ENCODE data around the gene B4GALNT2. TPM values are rescaled to one million over a fixed set of nuclear protein-coding genes. Genes with fewer than 3 reads are reported as not detected.

The B4GALNT2 gene
- total and polyA plus RNA-seq, 2 donors (not counting 1 experiment from before 2014, with no cell fraction given): under 0.01 to 0.01 TPM

DNA sequence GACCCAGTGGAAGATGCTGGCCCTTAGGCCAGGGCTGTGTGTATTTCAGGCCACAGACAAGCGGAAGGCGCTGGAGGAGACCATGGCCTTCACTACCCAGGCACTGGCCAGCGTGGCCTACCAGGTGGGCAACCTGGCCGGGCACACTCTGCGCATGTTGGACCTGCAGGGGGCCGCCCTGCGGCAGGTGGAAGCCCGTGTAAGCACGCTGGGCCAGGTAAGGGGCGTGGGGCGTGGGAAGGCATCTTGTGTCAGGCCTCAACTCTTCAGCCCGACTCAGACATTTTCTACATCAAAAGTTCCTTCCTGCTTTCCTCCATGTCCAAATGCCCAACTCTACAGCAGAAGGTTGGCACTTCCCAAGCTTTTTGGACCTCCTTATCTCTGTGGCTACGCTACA lies 83.9 kb downstream of the B4GALNT2 start:
- no peak for DNase-seq (ENCODE audit: low read depth in 2 of 2)
- Histone ChIP-seq H3K36me3 (ENCODE audit: control insufficient read depth, insufficient read depth, low read length) (no peaks in the 10 kb centered on the region), H3K27ac (ENCODE audit: insufficient read depth, low read length) (no peak overlapping the region), H3K4me1 (ENCODE audit: control insufficient read depth, extremely low read depth, insufficient read depth, low read length) (no peaks in the 10 kb centered on the region), H3K9me3 (ENCODE audit: control insufficient read depth, insufficient read depth, low read depth, low read length) (no peaks in the 10 kb centered on the region), H3K27me3 (ENCODE audit: control insufficient read depth, insufficient read depth, low read length) (peaks cover 3% of the 10 kb centered on the region), H3K4me3 (replicated peaks in 1 of 4; ENCODE audit: control extremely low read depth in 1 of 4, insufficient read depth in 1 of 4, low read depth in 3 of 4, low read length in 4 of 4) (no peak overlapping the region), H3K79me2 (ENCODE audit: control insufficient read depth, insufficient read depth, low read length) (no peaks in the 10 kb centered on the region), H3K4me2 (ENCODE audit: extremely low read depth, insufficient read depth, low read length) (no peak overlapping the region), H4K20me1 (ENCODE audit: control insufficient read depth, extremely low read depth, insufficient read depth, low read length) (no peaks in the 10 kb centered on the region), H3K9ac (ENCODE audit: insufficient read depth, low read length) (no peak overlapping the region), H2AFZ (ENCODE audit: low read length) (no peak overlapping the region)
- TF ChIP-seq, protein P1, sequence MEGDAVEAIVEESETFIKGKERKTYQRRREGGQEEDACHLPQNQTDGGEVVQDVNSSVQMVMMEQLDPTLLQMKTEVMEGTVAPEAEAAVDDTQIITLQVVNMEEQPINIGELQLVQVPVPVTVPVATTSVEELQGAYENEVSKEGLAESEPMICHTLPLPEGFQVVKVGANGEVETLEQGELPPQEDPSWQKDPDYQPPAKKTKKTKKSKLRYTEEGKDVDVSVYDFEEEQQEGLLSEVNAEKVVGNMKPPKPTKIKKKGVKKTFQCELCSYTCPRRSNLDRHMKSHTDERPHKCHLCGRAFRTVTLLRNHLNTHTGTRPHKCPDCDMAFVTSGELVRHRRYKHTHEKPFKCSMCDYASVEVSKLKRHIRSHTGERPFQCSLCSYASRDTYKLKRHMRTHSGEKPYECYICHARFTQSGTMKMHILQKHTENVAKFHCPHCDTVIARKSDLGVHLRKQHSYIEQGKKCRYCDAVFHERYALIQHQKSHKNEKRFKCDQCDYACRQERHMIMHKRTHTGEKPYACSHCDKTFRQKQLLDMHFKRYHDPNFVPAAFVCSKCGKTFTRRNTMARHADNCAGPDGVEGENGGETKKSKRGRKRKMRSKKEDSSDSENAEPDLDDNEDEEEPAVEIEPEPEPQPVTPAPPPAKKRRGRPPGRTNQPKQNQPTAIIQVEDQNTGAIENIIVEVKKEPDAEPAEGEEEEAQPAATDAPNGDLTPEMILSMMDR (conservative IDR thresholded peaks at IDR 0.05 in 1 of 2, IDR thresholded peaks at IDR 0.05 in 1 of 2; ENCODE audit: low read depth in 1 of 2, low read length in 2 of 2): no peak
- no peak for TF ChIP-seq EZH2 (IDR thresholded peaks at IDR 0.05; ENCODE audit: low read length, missing control alignments)

DNA sequence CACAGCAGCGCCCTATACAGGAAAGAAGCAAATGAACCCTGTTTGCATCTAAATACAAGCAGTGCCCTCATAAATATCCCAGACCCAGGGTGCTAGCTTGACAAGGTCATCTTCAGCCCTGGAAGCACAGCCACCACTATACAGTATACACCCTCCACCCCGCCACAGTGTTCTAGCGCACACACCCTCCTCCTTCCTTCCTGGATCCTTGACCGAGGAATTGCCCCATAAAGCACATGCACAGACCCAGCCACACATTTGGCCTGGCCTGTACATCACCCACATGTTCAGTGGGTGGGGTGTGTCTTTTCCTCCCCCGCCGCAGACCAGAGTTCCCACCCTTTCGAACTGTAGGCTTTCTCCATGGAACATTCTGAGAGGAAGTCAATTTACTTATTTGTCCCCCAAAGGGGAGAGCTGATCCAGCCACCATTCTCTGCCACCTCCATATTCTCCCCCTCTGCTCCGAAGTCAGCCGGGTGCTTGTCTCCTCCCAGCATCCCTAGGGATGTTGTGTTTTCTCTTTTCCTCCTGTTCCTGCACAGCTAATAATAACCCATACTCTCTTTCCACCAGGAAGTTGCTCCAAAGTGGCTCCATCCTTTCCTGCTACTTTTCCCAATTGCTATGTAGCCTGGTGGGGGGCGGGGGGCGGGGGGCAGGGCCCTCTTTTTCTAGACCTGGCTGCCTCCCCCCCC lies 84.5 kb downstream of the B4GALNT2 start:
- peaks cover 3% of the 10 kb centered on the region for H3K27me3 ChIP-seq (ENCODE audit: control insufficient read depth, insufficient read depth, low read length)
- H4K20me1 ChIP-seq (ENCODE audit: control insufficient read depth, extremely low read depth, insufficient read depth, low read length): no peaks in the 10 kb centered on the region
- H3K4me2 ChIP-seq (ENCODE audit: extremely low read depth, insufficient read depth, low read length): no peak overlapping the region
- no peaks in the 10 kb centered on the region for H3K79me2 ChIP-seq (ENCODE audit: control insufficient read depth, insufficient read depth, low read length)
- no peaks in the 10 kb centered on the region for H3K9me3 ChIP-seq (ENCODE audit: control insufficient read depth, insufficient read depth, low read depth, low read length)
- no peak overlapping the region for H3K27ac ChIP-seq (ENCODE audit: insufficient read depth, low read length)
- no peak overlapping the region for H3K9ac ChIP-seq (ENCODE audit: insufficient read depth, low read length)
- H2AFZ ChIP-seq (ENCODE audit: low read length): no peak overlapping the region
- DNase-seq (ENCODE audit: low read depth in 2 of 2): no peak
- H3K4me1 ChIP-seq (ENCODE audit: control insufficient read depth, extremely low read depth, insufficient read depth, low read length): no peaks in the 10 kb centered on the region
- no peaks in the 10 kb centered on the region for H3K36me3 ChIP-seq (ENCODE audit: control insufficient read depth, insufficient read depth, low read length)
- H3K4me3 ChIP-seq (replicated peaks in 1 of 4; ENCODE audit: control extremely low read depth in 1 of 4, insufficient read depth in 1 of 4, low read depth in 3 of 4, low read length in 4 of 4): no peak overlapping the region
- TF ChIP-seq, protein P1 (conservative IDR thresholded peaks at IDR 0.05 in 1 of 2, IDR thresholded peaks at IDR 0.05 in 1 of 2; ENCODE audit: low read depth in 1 of 2, low read length in 2 of 2): no peak
- no peak for TF ChIP-seq EZH2 (IDR thresholded peaks at IDR 0.05; ENCODE audit: low read length, missing control alignments)

DNA sequence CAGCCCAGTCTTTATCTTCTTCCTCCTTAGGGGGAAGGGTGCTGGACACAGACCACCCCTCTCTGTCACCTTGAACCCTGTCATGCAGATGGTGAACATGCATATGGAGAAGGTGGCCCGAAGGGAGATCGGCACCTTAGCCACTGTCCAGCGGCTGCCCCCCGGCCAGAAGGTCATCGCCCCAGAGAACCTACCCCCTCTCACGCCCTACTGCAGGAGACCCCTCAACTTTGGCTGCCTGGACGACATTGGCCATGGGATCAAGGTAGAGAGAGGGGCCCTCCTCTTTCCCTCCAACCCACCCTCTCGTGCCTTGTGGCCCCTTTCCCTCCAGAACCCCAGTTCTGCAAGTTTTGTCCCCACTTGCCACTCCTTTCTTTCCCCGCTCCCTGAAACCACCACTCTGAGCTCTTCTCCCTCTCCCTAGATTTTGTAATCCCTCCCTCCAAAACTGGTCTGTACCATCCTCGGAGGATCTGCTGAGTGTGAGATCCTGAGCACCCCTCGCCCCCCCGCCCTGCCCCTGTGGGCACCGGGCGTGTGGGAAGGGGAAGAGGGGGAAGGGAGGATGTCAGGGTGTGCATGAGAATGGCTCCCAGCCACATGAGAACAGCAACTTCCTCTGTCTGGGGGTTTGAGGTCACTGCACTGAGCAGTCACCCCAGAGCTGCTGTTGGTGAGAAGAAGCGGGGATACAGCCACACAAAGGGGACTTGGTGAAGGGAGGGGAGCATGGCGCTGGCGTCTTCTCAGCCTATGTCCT lies 85.3 kb downstream of the B4GALNT2 start:
- Histone ChIP-seq H3K27ac (ENCODE audit: insufficient read depth, low read length) (no peak overlapping the region), H3K79me2 (ENCODE audit: control insufficient read depth, insufficient read depth, low read length) (no peaks in the 10 kb centered on the region)

More for the DNA sequence above, 85.3 kb downstream of the B4GALNT2 start:
- no peaks in the 10 kb centered on the region for H4K20me1 ChIP-seq (ENCODE audit: control insufficient read depth, extremely low read depth, insufficient read depth, low read length)
- H3K4me1 ChIP-seq (ENCODE audit: control insufficient read depth, extremely low read depth, insufficient read depth, low read length): no peaks in the 10 kb centered on the region
- no peak overlapping the region for H3K4me2 ChIP-seq (ENCODE audit: extremely low read depth, insufficient read depth, low read length)
- no peak overlapping the region for H2AFZ ChIP-seq (ENCODE audit: low read length)
- no peak overlapping the region for H3K4me3 ChIP-seq (replicated peaks in 1 of 4; ENCODE audit: control extremely low read depth in 1 of 4, insufficient read depth in 1 of 4, low read depth in 3 of 4, low read length in 4 of 4)
- no peak for DNase-seq (ENCODE audit: low read depth in 2 of 2)
- TF ChIP-seq, protein P1 (conservative IDR thresholded peaks at IDR 0.05 in 1 of 2, IDR thresholded peaks at IDR 0.05 in 1 of 2; ENCODE audit: low read depth in 1 of 2, low read length in 2 of 2): no peak
- no peak for TF ChIP-seq EZH2 (IDR thresholded peaks at IDR 0.05; ENCODE audit: low read length, missing control alignments)
- H3K27me3 ChIP-seq (ENCODE audit: control insufficient read depth, insufficient read depth, low read length): peaks cover 6% of the 10 kb centered on the region
- no peak overlapping the region for H3K9ac ChIP-seq (ENCODE audit: insufficient read depth, low read length)
- no peaks in the 10 kb centered on the region for H3K9me3 ChIP-seq (ENCODE audit: control insufficient read depth, insufficient read depth, low read depth, low read length)
- H3K36me3 ChIP-seq (ENCODE audit: control insufficient read depth, insufficient read depth, low read length): no peaks in the 10 kb centered on the region

All from fibroblast of lung (primary cell).